Left ventricle myocardium superior (tissue), 1 donor: ENCODE data around the gene ADARB1. TPM values are rescaled to one million over a fixed set of nuclear protein-coding genes. Genes with fewer than 3 reads are reported as not detected.

Experiments used
- ATAC-seq: fragments of 200-7000 bp; cut with Tn5 transposase; one replicate; pipeline ENCODE4 v1.9.1; 2020; ENCODE audit warnings: mild to moderate bottlenecking, moderate library complexity
- DNase-seq: peaks from one replicate; pipeline ENCODE4 v3.0.0-alpha.2; 2020
- intact Hi-C: fragments of 100-400 bp; cut with micrococcal nuclease; formaldehyde crosslinking; loops from one replicate; pipeline ENCODE4 v1.11.0; 2022
- total RNA-seq: library from RNA; stranded (reverse); fragmentation: NEBNext Ultra II Directional; extraction: Animal tissue kit (Norgen Biotek cat#: 25700); gene quantifications from one replicate; pipeline ENCODE4 v1.2.1, GENCODE V29; 2021
- donor health status: DM: no; HTN: yes; CAD: no; lungs with severe emphysema.

Gene ADARB1
- total RNA-seq, 1 donor from 2014 or later, result 13.6 TPM

GRCh38 chr21:45052960-45053359 is 21.4 kb upstream of the ADARB1 start:
- DNase-seq (no peak), ATAC-seq (no peak)
- intact Hi-C loops, result no loop called here

DNA sequence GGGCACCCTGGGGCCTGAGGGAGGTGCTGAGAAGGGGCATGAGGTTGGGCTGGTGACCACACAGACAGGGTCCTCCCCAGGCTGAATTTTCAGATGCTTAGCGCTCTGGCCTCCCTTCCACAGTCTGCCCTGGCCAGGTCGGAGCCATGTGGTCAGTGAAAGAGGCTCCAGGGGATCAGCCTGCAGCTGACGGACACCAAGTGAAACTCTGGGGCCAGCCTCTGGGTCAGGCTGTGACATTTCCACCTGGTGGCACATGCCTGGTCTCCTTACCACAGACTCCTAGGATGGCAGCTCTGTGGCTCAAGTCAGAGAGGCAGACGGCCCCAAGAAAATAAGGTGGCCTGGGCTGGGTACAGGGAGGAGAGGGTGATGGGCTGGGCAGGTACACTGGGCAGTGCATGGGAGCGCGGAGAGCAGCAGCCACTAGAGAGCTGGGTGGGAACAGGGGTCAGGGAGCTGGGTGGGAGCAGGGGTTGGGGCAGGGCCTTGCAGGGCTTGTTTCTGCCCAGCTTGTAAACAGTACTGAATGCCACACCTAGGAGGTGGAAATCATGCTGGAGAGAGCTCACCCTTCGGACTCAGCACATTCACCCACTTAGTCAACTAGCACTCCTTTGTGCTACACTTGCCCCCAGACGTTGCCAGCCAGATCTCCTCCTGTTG is 20.7 kb upstream of the ADARB1 start:
- ATAC-seq (no peak), DNase-seq (no peak)
- intact Hi-C loops, result no loop called here

- no peak for ATAC-seq
- intact Hi-C loops, result no loop called here
- DNase-seq, result peak; percentile 16
Measured at GRCh38 chr21:45054227-45054926, 20.0 kb upstream of the ADARB1 start.

- intact Hi-C loops, result no loop called here
- no peak for ATAC-seq
- DNase-seq, result no peak
Measured at GRCh38 chr21:45054927-45055612, 19.3 kb upstream of the ADARB1 start.

DNA sequence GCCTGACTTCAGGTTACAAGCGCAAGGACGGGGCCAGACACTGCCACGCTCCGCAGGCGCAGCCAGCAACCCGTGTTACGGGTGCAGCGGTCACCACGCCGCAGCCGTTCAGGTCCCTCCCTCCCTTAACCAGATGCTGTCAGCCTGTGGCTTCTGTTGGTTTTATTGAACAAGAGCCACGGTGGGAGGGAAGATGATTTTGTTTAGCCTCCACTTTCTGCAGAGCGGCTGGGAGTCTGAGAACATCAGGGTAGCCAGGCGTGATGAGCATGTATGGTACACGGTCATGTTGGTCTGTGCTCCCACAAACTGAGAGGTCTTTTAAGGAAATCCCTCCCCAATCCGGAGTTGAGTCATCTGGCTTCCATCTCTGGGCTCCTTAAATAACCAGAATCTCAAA is 18.5 kb upstream of the ADARB1 start:
- ATAC-seq, result no peak
- intact Hi-C loops, result no loop called here

DNA sequence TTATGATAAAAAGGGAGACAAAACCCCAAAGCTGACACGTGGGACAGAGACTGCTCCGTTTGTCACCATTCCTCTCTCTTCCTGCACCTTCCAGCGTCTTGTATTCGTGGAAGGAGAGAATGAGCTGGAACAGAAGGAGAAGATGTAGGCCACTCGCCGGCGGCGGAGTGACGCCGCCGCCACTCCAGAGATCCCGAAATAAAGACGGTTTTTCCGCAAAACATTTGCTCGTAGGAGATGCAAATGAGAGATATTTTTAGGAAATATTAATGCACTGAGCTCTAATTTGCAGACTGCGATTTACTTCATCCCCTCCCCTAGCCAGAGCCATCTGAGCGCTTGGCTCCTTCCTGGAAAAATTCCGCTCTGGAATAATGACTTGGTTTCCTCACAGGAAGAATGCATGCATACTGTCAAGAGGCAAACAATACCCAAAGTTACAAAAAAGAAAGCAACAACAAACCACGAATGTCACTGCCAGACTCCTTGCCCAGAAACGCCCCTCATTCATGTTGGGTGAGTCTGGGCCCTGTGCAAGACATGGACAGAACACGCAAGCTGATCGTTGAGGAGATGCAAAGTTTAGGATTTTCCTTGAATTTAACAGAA is 18.0 kb upstream of the ADARB1 start:
- intact Hi-C loops, result no loop called here
- peak; percentile 23 for ATAC-seq
- DNase-seq, result no peak

More for the DNA sequence above, 18.5 kb upstream of the ADARB1 start:
- no peak for DNase-seq

DNA sequence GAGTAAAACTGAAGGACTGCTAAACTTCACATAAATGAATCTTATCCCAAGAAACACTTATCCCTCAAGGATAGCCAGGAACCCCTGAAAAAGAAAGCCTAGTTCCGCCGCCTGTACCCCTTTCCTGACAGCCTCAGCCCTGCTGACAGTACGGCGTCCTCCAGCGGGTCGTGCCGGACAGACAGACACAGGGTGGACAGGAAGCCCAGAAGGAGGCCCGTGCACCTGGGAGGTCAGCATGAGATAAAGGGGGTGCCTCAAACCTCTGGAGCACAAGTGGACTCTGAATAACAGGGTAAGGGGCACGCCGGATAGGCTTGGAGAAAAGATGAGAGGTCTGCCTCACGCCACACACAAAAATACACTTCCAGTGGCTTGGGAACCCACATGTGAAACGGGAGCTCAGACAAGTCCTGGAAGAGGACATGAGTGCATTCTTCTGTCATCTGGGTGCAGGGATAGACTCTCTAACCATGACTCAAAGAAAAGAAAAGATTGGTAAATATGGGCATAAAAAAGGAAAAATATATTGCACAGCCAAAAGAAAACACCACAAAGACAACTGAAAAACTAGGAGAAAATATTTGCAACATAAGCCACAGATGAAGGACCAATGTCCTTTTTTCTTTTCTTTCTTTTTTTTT is 17.3 kb upstream of the ADARB1 start:
- no peak for ATAC-seq
- DNase-seq, result no peak
- intact Hi-C loops, result no loop called here

GRCh38 chr21:45057886-45058285 is 16.5 kb upstream of the ADARB1 start:
- ATAC-seq (no peak), DNase-seq (no peak)
- intact Hi-C loops, result no loop called here

DNA sequence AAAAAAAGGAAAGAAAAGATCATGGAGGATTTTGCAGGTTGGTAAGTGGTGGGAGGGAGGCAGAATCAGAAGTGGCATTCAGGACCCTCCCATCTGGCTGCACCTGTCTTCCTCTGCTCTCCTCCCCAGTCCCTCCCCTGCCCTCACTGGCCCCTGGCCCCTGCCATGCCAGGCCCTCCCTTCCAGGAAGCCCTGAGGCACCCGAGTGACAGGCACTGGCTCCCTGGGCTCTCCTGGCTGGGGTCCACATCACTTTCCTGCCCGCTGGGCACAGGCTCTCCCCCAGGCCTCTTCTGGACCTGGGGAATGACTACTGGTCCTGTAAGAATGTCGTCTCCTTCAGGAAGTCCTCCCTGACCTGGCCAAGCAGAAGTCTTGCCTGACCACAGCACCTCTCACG is 15.3 kb upstream of the ADARB1 start:
- no peak for DNase-seq
- intact Hi-C loops, result no loop called here
- ATAC-seq, result no peak

DNA sequence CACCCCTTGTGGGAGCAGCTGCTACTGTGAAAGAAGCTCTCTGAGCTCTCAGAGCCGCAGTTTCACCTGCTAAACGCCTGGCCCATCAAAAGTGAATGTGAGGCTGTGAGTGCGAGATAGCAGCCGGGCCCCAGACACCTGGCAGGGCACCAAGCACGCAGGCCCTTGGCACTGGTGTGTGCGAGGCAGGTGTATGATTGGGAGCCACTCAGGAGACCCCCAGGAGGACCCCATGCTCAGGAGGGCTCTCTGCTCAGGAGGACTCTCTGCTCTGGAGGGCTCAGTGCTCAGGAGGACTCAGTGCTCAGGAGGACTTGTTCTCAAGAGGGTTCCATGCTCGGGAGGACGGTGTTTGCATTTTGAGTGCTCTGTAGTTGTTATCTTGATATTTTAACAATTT is 14.3 kb upstream of the ADARB1 start:
- no peak for ATAC-seq

DNA sequence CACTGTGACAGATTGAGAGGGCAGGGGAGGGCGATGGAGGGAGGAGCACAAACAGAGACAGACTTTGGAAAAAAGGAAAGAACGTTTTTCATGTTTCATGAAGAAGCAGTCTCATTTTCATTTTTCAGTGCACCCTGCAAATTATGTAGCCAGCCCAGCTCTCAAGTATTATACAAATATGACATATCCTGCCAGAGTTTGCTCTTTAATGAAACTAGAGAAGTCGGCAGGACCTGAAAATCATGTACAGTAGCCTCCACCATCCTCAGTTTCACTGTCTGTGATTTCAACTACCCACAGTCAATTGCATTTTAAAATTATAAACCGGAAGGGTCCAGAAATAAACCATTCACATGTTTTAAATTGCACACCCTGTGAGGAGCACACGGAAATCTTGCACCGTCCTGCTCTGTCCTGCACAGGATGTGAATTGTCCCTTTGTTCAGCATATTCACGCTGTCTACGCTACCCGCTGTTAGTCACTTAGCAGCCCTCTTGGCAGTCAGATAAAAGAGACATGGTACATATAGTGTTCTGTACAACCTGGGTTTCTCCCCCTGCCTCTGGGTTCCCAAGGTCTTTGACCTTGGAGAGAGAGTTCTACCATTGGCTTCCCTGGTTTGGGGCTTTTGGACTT is 13.6 kb upstream of the ADARB1 start:
- ATAC-seq, result no peak
- DNase-seq, result no peak
- intact Hi-C loops, result no loop called here

More for the DNA sequence above, 14.3 kb upstream of the ADARB1 start:
- intact Hi-C loops, result no loop called here
- no peak for DNase-seq

DNA sequence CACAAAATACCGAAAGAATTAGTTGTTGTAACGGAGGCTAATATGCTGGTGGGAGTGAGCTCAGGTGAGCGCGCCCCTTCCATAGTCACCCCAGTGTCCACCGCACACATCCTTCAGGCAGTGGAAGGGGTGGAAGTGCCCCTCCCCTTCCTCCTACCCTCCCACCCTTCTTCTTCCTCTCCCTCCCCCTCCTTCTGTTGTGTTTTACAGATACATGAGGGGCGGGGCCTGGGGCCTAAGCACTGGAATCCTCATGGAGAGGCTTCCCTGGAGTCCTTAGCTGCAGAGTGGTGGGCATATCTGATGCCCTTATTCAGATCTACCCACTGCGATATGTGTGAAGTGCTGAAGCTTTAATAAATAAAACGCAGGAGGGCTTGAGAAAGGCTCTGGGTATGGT is 10.3 kb upstream of the ADARB1 start:
- intact Hi-C loops, result no loop called here
- DNase-seq, result no peak
- ATAC-seq, result no peak

DNA sequence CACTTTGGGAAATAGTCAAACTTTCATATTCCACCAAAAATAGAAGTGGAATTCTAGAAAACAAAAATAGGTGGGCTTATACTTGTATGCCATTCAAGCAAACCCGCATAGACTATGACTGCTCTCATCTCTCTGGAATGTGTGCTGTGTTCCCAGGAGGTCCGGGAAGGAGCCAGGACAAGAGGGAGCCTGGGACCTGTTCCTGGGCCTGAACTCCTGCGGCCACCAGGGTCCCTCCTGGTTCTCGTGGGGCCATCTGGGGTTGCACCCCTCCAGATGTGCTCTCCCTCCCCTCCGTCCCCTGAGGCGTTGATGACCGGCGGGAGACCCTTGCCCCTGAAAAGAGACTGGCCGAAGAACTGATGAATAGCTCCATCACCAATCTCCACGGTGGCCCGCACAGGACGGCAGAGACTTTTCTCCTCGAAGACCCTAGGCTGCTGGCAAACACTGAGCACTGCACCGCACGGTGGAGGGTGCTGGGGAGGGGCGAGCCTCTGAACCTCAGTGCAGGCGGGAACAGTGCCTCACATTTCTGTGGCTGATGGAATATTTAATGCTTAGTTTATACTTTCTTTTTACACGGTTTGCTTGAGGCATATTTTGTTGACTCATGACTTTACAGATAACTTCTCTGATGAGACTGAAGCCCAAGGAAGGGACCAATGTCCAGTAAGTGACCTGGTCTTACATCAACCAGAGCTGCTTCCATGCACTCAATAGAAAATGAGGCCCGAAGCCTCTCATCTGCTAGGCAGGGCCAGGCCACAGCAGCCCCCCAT is 9.6 kb upstream of the ADARB1 start:
- peak; percentile 30 for ATAC-seq
- intact Hi-C loops, result no loop called here
- DNase-seq, result no peak

DNA sequence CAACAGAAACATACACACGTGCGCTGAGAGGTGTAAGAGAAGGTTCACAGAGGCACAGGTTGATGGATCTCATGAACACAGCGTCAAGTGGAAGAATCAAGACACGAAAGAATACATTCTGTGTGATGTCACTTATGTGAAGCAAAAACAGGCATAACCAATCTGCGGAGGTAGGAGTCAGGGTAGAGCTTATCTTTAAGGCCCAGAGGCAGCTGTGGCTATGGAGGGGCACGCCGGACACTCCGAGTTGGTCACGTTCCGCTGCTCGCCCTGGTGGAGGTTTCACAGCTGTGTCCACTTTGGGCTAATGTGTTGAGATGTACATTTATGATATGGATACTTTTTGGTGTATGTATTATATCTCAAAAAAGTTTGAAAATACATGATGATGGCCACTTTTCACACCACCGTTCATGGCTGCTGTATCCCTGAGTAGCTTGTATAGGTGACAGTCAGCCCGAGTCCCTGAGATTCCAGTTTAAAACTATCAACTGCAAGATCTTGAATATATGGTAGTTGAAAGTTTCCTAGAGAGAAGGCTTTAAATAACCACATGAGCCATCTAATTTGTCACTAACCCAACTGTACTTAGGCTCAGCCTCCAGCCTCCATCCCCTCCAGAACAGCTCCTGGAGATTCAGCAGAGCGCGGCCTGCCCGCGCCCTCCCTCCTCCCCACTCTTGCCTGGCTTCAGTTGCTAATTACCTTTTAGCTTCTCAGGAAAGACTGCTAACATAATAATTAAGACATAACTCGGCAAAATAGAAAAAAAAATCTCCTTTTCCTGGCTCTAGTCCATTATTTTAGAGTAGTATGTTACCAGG is 6.7 kb upstream of the ADARB1 start:
- ATAC-seq (no peak), DNase-seq (no peak)
- intact Hi-C loops, result no loop called here

- intact Hi-C loops, result no loop called here
- ATAC-seq (no peak), DNase-seq (no peak)
Measured at GRCh38 chr21:45069085-45069484, 5.3 kb upstream of the ADARB1 start.

- no peak for DNase-seq
- intact Hi-C loops, result loop anchor here (10.0 kb wide), 1 partner anchor 65 kb away; no protein-coding TSS in a partner anchor
- ATAC-seq, result no peak
Measured at GRCh38 chr21:45069711-45070110, 4.7 kb upstream of the ADARB1 start.

GRCh38 chr21:45071078-45071873 is 3.1 kb upstream of the ADARB1 start:
- no peak for DNase-seq
- no peak for ATAC-seq
- intact Hi-C loops, result loop anchor here (10.0 kb wide), 1 partner anchor 64 kb away; no protein-coding TSS in a partner anchor
